ENCODE measurements around the gene KIF4A.
"Not testable (repeated sequence)": the region's sequence is repeated elsewhere in the genome, so short reads cannot be mapped to it uniquely, and the experiment has no call there.

The KIF4A gene, protein sequence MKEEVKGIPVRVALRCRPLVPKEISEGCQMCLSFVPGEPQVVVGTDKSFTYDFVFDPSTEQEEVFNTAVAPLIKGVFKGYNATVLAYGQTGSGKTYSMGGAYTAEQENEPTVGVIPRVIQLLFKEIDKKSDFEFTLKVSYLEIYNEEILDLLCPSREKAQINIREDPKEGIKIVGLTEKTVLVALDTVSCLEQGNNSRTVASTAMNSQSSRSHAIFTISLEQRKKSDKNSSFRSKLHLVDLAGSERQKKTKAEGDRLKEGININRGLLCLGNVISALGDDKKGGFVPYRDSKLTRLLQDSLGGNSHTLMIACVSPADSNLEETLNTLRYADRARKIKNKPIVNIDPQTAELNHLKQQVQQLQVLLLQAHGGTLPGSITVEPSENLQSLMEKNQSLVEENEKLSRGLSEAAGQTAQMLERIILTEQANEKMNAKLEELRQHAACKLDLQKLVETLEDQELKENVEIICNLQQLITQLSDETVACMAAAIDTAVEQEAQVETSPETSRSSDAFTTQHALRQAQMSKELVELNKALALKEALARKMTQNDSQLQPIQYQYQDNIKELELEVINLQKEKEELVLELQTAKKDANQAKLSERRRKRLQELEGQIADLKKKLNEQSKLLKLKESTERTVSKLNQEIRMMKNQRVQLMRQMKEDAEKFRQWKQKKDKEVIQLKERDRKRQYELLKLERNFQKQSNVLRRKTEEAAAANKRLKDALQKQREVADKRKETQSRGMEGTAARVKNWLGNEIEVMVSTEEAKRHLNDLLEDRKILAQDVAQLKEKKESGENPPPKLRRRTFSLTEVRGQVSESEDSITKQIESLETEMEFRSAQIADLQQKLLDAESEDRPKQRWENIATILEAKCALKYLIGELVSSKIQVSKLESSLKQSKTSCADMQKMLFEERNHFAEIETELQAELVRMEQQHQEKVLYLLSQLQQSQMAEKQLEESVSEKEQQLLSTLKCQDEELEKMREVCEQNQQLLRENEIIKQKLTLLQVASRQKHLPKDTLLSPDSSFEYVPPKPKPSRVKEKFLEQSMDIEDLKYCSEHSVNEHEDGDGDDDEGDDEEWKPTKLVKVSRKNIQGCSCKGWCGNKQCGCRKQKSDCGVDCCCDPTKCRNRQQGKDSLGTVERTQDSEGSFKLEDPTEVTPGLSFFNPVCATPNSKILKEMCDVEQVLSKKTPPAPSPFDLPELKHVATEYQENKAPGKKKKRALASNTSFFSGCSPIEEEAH

GRCh38 chrX:70289793-70290770, at the start of gene KIF4A, which contains the start of gene PDZD11:
TSS of gene KIF4A (plus strand) at chrX:70290104. CDS start at chrX:70290459, 355 bp downstream.
TSS of gene PDZD11 (minus strand) at chrX:70289927. CDS start at chrX:70289341, 586 bp downstream.
- peak; percentile 90 for DNase-seq

DNA sequence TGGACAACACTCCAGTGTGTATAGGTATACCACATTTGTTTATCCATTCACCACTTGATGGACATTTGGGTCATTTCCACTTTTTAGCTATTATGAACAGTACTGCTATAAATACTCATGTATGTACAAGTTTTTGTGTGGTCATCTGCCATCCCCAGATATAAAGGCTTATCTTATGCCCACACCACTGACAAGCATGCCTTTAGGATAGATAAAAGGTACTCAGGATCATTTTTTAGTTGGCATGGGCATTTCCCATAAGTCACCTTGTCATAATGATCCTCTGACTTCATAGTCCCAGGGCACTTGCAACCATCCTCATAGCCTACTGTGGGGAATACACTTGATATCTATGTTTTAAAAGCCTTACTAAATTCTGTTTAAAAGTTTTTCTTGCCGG, 49.2 kb upstream of the KIF4A start:
- DNase-seq = no peak

DNA sequence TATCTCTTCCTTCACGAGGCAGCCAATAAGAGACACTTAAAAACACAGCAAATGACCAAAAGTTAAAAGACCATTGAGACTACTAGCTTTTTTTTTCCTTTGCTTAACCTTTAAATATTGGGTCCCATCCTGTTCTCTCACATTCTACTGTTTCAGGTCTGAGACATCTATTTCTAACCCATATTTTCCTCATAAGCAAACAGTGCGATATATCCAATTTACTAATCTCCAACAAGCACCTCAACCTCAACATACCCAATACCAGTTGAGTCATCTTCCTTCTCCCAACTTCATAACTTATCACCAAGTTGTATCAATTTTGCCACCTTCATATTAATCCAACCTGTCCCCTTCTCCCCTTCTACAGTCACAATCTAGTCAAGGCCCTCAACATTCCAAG, 48.4 kb upstream of the KIF4A start:
- DNase-seq = no peak

GRCh38 chrX:70243601-70244000, 46.3 kb upstream of the KIF4A start:
- DNase-seq = not testable (repeated sequence)

DNA sequence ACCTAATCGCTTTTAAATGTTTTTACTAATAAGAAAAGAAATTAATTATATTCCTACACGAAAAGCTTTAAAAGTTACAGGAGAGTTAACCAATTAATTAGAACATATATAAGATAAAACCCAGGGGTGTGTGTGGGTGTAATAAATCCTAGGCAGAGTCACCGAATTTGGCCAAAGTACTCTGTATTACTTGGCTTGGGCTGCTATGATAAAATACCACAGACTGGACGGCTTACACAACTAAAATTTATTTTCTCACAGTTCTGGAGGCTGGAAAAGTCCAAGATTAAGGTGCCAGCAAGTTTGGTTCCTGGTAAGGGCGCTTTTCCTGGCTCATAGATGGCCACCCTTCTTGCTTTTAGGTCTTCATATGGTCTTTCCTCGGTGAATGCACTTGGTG, 45.0 kb upstream of the KIF4A start:
- no peak for DNase-seq

DNA sequence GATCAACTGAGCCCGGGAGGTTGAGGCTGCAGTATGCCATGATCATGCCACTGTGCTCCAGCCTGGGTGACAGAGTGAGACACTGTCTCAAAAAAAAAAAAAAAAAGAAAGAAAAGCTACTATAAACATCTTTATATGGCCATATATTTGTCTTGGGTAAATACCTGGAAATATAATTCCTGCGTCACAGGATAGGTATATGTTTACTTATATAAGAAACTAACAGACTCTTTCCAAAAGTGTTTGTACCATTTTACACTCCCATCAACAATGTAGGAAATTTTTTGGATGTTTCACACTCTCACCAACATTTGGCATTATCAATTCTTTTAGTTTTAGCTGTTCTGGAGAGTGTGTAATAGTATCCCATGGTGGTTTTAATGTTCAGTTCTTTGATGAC, 42.7 kb upstream of the KIF4A start:
- DNase-seq = no peak

DNA sequence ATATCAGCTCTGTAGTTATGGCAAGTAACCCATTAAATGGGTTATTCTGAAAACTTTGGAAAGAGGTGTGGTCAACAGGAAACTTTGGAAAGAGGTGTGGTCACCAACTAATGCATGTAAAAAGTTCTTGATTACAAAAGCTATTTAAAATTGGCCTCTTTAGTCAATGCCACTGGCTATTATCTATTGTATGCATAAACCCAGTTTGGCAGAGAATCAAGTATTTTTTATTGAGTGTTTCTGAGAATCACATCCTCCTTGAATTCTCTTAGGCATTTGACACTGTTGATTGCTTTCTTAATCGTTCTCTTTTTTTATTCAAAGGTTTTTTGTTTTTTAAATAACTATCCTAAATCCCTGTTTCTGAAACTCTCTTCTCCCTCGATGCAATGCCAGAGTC, 37.4 kb upstream of the KIF4A start:
- no peak for DNase-seq

DNA sequence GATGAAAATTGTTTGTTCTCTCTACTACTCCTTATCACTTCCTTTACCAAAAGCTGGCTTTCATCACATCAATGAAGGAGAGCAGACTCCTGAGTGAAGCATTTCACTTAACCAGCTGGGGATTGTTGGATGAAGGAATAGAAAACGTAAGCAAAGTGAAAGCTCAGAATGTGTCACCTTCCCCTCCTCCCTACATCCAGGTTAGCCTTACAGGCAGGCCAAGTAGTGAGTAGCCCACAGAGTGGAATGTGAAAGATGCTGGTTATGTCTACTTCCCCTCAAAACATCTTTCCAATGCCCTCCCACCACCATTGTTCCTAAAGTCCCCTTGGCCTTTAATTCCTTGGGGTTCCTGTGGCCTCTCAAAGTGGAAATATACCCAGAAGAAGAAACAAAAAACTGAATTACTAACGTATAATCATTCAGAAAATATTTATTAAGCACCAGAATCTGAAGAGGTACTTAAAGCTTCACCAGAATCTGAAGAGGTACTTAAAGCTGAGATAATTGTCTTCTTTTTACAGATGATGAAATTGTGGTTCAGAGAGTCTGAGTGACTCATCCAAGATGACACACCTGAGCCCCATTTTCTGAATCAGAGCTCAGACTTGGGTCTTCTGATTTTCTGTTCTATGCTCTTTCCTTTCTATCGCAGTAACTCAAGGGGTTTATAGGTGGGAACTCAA, 36.4 kb upstream of the KIF4A start:
- DNase-seq = no peak

- DNase-seq = no peak
Observed at GRCh38 chrX:70254063-70254400, 35.9 kb upstream of the KIF4A start.

- no peak for DNase-seq
Observed at GRCh38 chrX:70254909-70255308, 35.0 kb upstream of the KIF4A start.

DNA sequence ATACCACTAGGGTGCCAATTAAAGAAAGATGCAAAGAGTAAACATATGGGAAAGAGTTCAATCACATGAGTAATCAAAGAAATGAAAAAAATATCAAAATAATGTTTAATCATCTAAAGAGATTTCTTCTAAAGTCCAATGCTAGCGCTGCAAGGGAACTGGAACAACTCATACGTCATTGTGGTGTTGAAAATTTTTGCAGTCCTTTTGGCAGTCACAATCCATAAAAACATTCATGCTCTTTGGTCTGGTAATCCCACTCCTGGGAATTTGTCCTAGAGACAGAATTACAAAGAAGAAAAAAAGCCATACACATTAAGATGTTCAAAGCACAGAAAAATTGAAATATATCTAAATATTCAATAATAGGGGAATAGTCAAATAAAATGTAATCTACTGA, 34.5 kb upstream of the KIF4A start:
- DNase-seq = no peak

GRCh38 chrX:70257423-70258288, 32.2 kb upstream of the KIF4A start:
- DNase-seq = no peak

DNA sequence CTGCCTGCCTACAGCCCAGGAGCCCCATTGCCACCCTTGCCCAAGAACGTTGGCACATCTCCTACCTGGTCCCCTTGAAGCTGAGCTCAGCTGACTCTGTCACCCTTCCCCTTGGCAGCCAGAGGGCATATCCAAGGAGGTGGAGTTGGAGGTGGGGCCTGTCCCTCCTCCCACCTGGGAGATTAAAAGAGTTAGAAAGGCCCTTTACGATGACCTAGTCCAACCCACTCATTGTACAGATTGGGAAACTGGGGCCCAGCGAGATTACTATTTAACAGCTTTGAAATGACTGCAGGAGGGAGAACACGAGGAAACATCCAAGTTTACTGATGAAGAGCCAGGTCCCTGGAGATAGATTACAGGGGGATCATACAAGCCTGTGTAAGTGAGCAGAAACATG, 29.8 kb upstream of the KIF4A start, which contains the start of gene P2RY4:
Gene P2RY4, minus strand, starts transcription at position 101 of the 400 bp plus-strand sequence. CDS start 580 bp downstream, outside the sequence.
- no peak for DNase-seq

GRCh38 chrX:70262952-70263567, 26.8 kb upstream of the KIF4A start:
- peak; percentile 50 for DNase-seq

DNA sequence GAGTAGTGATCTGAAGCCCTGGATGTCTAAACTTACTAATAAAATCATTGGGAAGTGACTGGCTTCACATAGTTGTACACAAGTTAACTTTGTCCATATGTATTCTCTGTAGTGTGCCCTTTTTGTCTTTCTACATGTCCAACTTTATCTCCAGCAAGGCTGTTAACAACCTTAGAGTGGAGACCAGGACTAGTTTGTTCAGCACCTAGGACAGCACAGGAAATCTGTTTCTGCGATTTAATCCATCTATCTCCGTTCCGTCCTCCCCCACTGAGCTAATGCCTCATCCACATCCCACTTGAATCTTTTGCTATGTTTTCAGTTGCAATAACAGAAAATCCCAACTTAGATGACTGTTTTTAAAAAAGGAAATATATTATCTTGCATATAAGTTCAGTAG, 25.1 kb upstream of the KIF4A start:
- DNase-seq = no peak

DNA sequence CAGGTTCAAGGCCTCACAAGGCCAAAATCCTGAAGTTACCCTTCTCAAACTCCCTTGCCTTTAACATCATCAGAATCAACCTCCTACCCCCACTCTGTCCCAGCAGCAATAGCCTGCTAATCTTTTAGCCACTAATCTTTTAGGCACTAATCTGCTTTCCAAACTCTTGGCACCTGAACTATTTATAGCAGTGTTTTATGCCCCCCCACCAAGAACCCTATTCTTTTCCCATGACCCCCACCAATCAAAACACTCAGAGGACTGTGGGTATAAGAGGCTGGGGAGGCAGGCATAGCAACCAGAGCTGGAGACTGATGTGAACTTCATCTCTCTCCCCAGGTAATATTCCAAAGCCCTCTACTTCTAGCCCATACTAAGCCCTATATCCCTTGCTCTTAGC, 21.9 kb upstream of the KIF4A start, which contains the start of gene ARR3:
Gene ARR3, plus strand, starts transcription at position 301 of the 400 bp plus-strand sequence. CDS start 1,052 bp downstream, outside the sequence.
- DNase-seq = no peak

GRCh38 chrX:70274029-70274428, 15.9 kb upstream of the KIF4A start:
- DNase-seq = not testable (repeated sequence)

DNA sequence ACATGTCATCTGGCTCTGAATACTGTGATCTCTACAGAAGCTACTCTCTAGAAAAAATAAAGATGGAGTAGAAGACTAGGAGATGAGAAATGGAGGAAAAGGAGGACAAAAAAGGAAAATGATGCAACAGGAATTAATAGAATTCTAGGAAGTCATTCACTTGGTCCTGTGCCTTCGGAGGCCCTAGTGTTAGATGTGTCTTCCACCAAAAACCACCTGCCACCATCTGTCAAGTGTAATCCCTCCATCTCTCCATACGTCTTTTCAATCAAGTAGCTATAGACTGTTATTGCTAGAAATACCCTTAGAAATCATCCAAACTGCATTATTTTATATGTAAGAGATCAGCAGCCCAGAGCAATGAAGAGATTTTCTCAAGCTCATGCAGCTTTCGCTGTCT, 10.8 kb upstream of the KIF4A start:
- DNase-seq = no peak

DNA sequence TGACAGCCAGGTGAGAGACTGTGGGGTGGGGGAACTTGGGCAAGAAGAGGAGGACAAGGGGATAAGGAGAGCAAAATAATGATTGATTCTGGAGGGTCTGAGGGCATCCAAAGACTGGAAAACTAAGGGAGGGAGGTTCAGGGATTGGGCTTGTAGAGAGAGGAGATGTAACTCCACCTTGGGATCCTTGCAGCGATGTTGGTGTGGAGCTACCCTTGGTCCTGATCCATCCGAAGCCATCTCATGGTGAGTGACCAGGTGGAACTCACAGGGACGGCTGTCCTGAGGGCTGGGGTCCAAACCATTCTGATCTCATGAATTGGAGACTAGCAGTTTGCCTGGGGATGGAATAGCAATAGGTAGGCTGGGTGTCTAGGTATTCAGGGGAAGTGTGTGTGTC, 9.3 kb upstream of the KIF4A start:
- DNase-seq = no peak

- DNase-seq = no peak
Observed at GRCh38 chrX:70281951-70282350, 8.0 kb upstream of the KIF4A start, which contains the start of gene RAB41. TSS of gene RAB41 (plus strand) at chrX:70282172. CDS start at chrX:70282218, 46 bp downstream.

Measured in eye (tissue), 1 donor.